ENCODE results near the gene PCDHA2. TPM values are rescaled to one million over a fixed set of nuclear protein-coding genes. Genes with fewer than 3 reads are reported as not detected.
"Not testable (repeated sequence)": the region's sequence is repeated elsewhere in the genome, so short reads cannot be mapped to it uniquely, and the experiment has no call there.

The PCDHA2 gene
- total RNA-seq, 1 experiment from 2014 or later, result 2.4 TPM

GRCh38 chr5:140800816-140801493 lies 6.3 kb downstream of the PCDHA2 start, which contains the start of gene PCDHA3:
PCDHA3 (plus strand) TSS chr5:140801057.
- ATAC-seq (peak; percentile 46), DNase-seq (ENCODE audit: low spot score) (no peak)

GRCh38 chr5:140801494-140801841 lies 6.8 kb downstream of the PCDHA2 start:
- ATAC-seq, result peak; percentile 53
- peaks cover 3% of the 10 kb centered on the region; the same call in 1 of the 2 replicates for H3K4me1 Mint-ChIP-seq
- TF ChIP-seq E2F5 (CRISPR knock-in tag; IDR thresholded peaks at IDR 0.05) (no peak), CTCF (IDR thresholded peaks at IDR 0.05) (peak; percentile 28; the same call in 1 of the 2 replicates)
- peaks cover 8% of the 10 kb centered on the region for H3K9me3 Mint-ChIP-seq
- H3K36me3 Mint-ChIP-seq, result peaks cover 16% of the 10 kb centered on the region
- CTCF ChIA-PET, result interaction anchor here (1.0 to 2.8 kb wide), 3 partner anchors 12 to 40 kb away, joined by 5 to 24 read pairs (median 5); partner anchors contain the start of gene PCDHA1
- POLR2A ChIA-PET, result no interaction called here
- peak overlapping the region; percentile 76 for H3K4me3 Mint-ChIP-seq
- DNase-seq (ENCODE audit: low spot score), result no peak
- H3K27me3 Mint-ChIP-seq (ENCODE audit: low read depth), result no peaks in the 10 kb centered on the region
- H3K27ac Mint-ChIP-seq, result no peak overlapping the region; the same call in 1 of the 2 replicates

More at GRCh38 chr5:140800816-140801493, 6.3 kb downstream of the PCDHA2 start, which contains the start of gene PCDHA3:
- Mint-ChIP-seq H3K9me3 (peaks cover 8% of the 10 kb centered on the region), H3K36me3 (peaks cover 21% of the 10 kb centered on the region), H3K4me1 (peaks cover 1% of the 10 kb centered on the region; the same call in 1 of the 2 replicates), H3K27me3 (ENCODE audit: low read depth) (no peaks in the 10 kb centered on the region), H3K4me3 (peak within 1 kb of the TSS; percentile 76), H3K27ac (no peak within 1 kb of the TSS; the same call in 1 of the 2 replicates)
- ChIA-PET CTCF (interaction anchor here (1.0 to 2.8 kb wide), 3 partner anchors 12 to 41 kb away, joined by 5 to 24 read pairs (median 5); partner anchors contain the start of gene PCDHA1), POLR2A (no interaction called here)
- TF ChIP-seq FOXK1 (CRISPR knock-in tag; IDR thresholded peaks at IDR 0.05), result no peak
- no peak for TF ChIP-seq ZNF512 (CRISPR knock-in tag; IDR thresholded peaks at IDR 0.05; ENCODE audit: borderline replicate concordance)
- TF ChIP-seq TEAD4 (CRISPR knock-in tag; IDR thresholded peaks at IDR 0.05), result no peak
- TF ChIP-seq KAT7 (CRISPR knock-in tag; IDR thresholded peaks at IDR 0.05; ENCODE audit: borderline replicate concordance), result no peak
- TF ChIP-seq CREM (CRISPR knock-in tag; IDR thresholded peaks at IDR 0.05), result no peak
- no peak for TF ChIP-seq MLX (CRISPR knock-in tag; IDR thresholded peaks at IDR 0.05)

- H3K9me3 Mint-ChIP-seq; H3K27me3 Mint-ChIP-seq (ENCODE audit: low read depth); ATAC-seq; H3K4me1 Mint-ChIP-seq; H3K4me3 Mint-ChIP-seq; DNase-seq (ENCODE audit: low spot score); H3K27ac Mint-ChIP-seq; POLR2A ChIA-PET: not testable (repeated sequence)
- H3K36me3 Mint-ChIP-seq, result peaks cover 16% of the 10 kb centered on the region
- CTCF ChIA-PET, result interaction anchor here (1.3 to 2.8 kb wide), 2 partner anchors 17 to 54 kb away, joined by 4 to 24 read pairs; partner anchors contain the start of genes PCDHA1 and PCDHA10
Measured at GRCh38 chr5:140802381-140802780, 7.7 kb downstream of the PCDHA2 start.

- Mint-ChIP-seq H3K9me3 (peaks cover 8% of the 10 kb centered on the region), H3K36me3 (peaks cover 16% of the 10 kb centered on the region), H3K4me1 (peaks cover 6% of the 10 kb centered on the region), H3K27ac (no peak overlapping the region), H3K27me3 (ENCODE audit: low read depth) (no peaks in the 10 kb centered on the region), H3K4me3 (no peak overlapping the region)
- no peak for TF ChIP-seq ELF4 (CRISPR knock-in tag; IDR thresholded peaks at IDR 0.05; ENCODE audit: low read depth)
- ChIA-PET POLR2A (no interaction called here), CTCF (interaction anchor here (1.3 to 2.8 kb wide), 2 partner anchors 17 to 53 kb away, joined by 4 to 24 read pairs; partner anchors contain the start of genes PCDHA1 and PCDHA10)
- ATAC-seq (no peak), DNase-seq (ENCODE audit: low spot score) (no peak)
Measured at GRCh38 chr5:140802781-140803271, 8.2 kb downstream of the PCDHA2 start.

Data from WTC11 (cell line).